Measurements from ENCODE around the gene NDUFV1.

NDUFV1 gene

DNA sequence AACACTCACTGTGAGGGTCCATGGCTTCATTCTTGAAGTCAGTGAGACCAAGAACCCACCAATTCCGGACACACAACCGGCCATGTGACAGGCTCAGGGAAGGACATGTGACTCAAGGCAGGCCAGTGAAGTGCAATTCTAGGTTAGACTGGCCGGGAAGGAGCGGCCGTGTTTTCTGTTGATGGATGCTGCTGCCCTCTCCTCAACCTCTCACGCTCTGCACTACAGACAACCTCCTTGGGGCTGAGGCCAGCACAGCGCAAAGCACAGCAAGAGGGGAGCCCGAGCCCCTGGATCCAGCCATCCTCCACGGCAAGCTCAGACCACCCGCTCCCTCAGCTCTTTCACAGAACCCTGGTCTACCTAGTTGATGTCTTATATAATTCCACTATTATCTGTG lies 20.2 kb downstream of the NDUFV1 start:
- TF ChIP-seq PPARA (CRISPR knock-in tag; IDR thresholded peaks at IDR 0.05; ENCODE audit: borderline replicate concordance) (no peak), TOX (CRISPR knock-in tag; IDR thresholded peaks at IDR 0.05; ENCODE audit: borderline replicate concordance) (no peak), PATZ1 (CRISPR knock-in tag; IDR thresholded peaks at IDR 0.05; ENCODE audit: borderline replicate concordance) (no peak), ZNF565 (CRISPR knock-in tag; conservative IDR thresholded peaks at IDR 0.05; ENCODE audit: low read depth) (no peak), CSDC2 (CRISPR knock-in tag; IDR thresholded peaks at IDR 0.05) (no peak), ESRRG (CRISPR knock-in tag; IDR thresholded peaks at IDR 0.05) (no peak), ISL1 (CRISPR knock-in tag; IDR thresholded peaks at IDR 0.05) (no peak), ZFP3 (CRISPR knock-in tag; IDR thresholded peaks at IDR 0.05) (no peak), RARB (CRISPR knock-in tag; IDR thresholded peaks at IDR 0.05) (no peak), SNAI2 (CRISPR knock-in tag; IDR thresholded peaks at IDR 0.05) (no peak), ZNF8 (CRISPR knock-in tag; IDR thresholded peaks at IDR 0.05) (no peak), GLIS3 (CRISPR knock-in tag; IDR thresholded peaks at IDR 0.05) (no peak), CSRNP3 (CRISPR knock-in tag; IDR thresholded peaks at IDR 0.05) (no peak), CREB5 (CRISPR knock-in tag; IDR thresholded peaks at IDR 0.05; ENCODE audit: low read depth) (no peak), ZFP30 (CRISPR knock-in tag; IDR thresholded peaks at IDR 0.05) (no peak), POU6F1 (CRISPR knock-in tag; IDR thresholded peaks at IDR 0.05; ENCODE audit: borderline replicate concordance, low read depth) (no peak), BACH2 (CRISPR knock-in tag; IDR thresholded peaks at IDR 0.05; ENCODE audit: borderline replicate concordance) (no peak)
- TF ChIP-seq, protein P1, sequence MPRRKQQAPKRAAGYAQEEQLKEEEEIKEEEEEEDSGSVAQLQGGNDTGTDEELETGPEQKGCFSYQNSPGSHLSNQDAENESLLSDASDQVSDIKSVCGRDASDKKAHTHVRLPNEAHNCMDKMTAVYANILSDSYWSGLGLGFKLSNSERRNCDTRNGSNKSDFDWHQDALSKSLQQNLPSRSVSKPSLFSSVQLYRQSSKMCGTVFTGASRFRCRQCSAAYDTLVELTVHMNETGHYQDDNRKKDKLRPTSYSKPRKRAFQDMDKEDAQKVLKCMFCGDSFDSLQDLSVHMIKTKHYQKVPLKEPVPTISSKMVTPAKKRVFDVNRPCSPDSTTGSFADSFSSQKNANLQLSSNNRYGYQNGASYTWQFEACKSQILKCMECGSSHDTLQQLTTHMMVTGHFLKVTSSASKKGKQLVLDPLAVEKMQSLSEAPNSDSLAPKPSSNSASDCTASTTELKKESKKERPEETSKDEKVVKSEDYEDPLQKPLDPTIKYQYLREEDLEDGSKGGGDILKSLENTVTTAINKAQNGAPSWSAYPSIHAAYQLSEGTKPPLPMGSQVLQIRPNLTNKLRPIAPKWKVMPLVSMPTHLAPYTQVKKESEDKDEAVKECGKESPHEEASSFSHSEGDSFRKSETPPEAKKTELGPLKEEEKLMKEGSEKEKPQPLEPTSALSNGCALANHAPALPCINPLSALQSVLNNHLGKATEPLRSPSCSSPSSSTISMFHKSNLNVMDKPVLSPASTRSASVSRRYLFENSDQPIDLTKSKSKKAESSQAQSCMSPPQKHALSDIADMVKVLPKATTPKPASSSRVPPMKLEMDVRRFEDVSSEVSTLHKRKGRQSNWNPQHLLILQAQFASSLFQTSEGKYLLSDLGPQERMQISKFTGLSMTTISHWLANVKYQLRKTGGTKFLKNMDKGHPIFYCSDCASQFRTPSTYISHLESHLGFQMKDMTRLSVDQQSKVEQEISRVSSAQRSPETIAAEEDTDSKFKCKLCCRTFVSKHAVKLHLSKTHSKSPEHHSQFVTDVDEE (CRISPR knock-in tag; IDR thresholded peaks at IDR 0.05): no peak
- no peak for ATAC-seq

- ATAC-seq: no peak
- TF ChIP-seq ZFP30 (CRISPR knock-in tag; IDR thresholded peaks at IDR 0.05) (no peak), ZC3H10 (CRISPR knock-in tag; IDR thresholded peaks at IDR 0.05) (no peak), ISL1 (CRISPR knock-in tag; IDR thresholded peaks at IDR 0.05) (no peak), POU6F1 (CRISPR knock-in tag; IDR thresholded peaks at IDR 0.05; ENCODE audit: borderline replicate concordance, low read depth) (no peak), CREB5 (CRISPR knock-in tag; IDR thresholded peaks at IDR 0.05; ENCODE audit: low read depth) (no peak), ARNTL (CRISPR knock-in tag; IDR thresholded peaks at IDR 0.05; ENCODE audit: borderline replicate concordance, low read depth) (no peak), CSDC2 (CRISPR knock-in tag; IDR thresholded peaks at IDR 0.05) (no peak), PATZ1 (CRISPR knock-in tag; IDR thresholded peaks at IDR 0.05; ENCODE audit: borderline replicate concordance) (no peak), PPARA (CRISPR knock-in tag; IDR thresholded peaks at IDR 0.05; ENCODE audit: borderline replicate concordance) (no peak), CSRNP3 (CRISPR knock-in tag; IDR thresholded peaks at IDR 0.05) (no peak), TOX (CRISPR knock-in tag; IDR thresholded peaks at IDR 0.05; ENCODE audit: borderline replicate concordance) (no peak), ZNF8 (CRISPR knock-in tag; IDR thresholded peaks at IDR 0.05) (no peak), SNAI2 (CRISPR knock-in tag; IDR thresholded peaks at IDR 0.05) (no peak), BACH2 (CRISPR knock-in tag; IDR thresholded peaks at IDR 0.05; ENCODE audit: borderline replicate concordance) (no peak), ZFP3 (CRISPR knock-in tag; IDR thresholded peaks at IDR 0.05) (no peak), RARB (CRISPR knock-in tag; IDR thresholded peaks at IDR 0.05) (no peak), ZNF565 (CRISPR knock-in tag; conservative IDR thresholded peaks at IDR 0.05; ENCODE audit: low read depth) (no peak), TCF4 (CRISPR knock-in tag; IDR thresholded peaks at IDR 0.05; ENCODE audit: borderline replicate concordance) (no peak)
These were observed 20.7 kb downstream of the NDUFV1 start for GRCh38 chr11:67627441-67627811.
